NCI-H748 treated with DMSO at 0.1 percent for 48 hours (cell line): ENCODE measurements around the gene SLC12A5.
"Not testable (repeated sequence)": the region's sequence is repeated elsewhere in the genome, so short reads cannot be mapped to it uniquely, and the experiment has no call there.

Experiments
- DNase-seq: peaks from one replicate; lab custom pipeline; 2025; lab: John Stamatoyannopoulos, UW

The SLC12A5 gene

GRCh38 chr20:46081074-46081473, 52.1 kb downstream of the SLC12A5 start:
- no peak for DNase-seq

- DNase-seq = no peak
These were observed 54.1 kb downstream of the SLC12A5 start for GRCh38 chr20:46083101-46083500.

DNA sequence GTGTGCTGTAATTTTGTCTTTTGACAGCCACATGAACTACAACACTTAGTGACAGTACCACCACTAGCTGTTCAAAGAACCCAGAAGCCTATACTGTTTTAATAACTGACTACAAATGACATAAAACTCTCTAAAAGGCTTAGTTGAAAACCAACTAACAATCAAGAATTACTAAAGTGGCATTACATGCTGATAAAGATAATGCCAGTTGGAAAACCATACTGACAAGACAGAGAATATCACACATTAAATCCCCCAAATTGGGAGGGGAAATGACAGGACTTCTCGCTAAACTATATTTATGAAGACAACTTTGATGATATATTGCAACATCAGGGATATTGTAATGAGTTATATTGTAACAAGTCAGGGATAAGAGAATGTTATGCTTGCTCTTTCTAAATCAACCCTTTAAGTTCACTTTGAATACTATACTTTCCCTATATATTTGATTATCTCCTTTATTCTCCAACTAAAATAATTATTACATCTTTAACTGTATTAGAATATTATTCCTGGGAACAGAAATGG, 54.6 kb downstream of the SLC12A5 start:
- DNase-seq = no peak

- DNase-seq = no peak
These were observed 55.8 kb downstream of the SLC12A5 start for GRCh38 chr20:46084805-46085178.

- DNase-seq = peak; percentile 79
These were observed 56.3 kb downstream of the SLC12A5 start for GRCh38 chr20:46085179-46085851.

DNA sequence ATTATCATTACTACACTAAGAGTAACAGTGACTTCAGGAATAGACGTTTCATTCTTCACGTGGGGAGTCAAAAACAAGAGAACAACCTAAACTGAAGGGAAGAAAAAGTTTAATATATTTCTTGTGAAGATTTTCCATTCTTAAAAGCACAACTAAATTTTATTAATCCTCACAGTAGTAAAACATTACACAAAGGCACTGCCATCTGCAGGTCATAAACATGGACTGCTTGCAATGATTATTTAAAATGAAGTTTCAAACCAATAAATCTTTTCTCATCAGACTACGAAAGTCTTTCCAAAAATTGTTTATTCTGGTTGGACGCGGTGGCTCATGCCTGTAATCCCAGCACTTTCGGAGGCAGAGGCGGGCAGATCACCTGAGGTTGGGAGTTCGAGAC, 58.1 kb downstream of the SLC12A5 start:
- DNase-seq = no peak

- no peak for DNase-seq
These were observed 59.6 kb downstream of the SLC12A5 start for GRCh38 chr20:46088409-46089166.

DNA sequence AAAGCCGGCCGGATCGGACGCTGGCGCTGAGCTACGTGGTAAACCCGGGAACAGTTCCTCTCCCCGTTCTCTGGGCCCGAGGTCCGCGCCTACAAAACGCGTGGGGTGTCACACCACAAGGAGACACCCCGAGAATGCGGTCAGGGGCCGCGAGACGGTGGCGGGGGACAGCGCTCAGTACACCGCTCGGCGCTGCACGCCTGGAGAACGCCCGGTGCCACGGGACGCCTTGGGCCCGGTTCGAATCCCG, 60.1 kb downstream of the SLC12A5 start:
- DNase-seq = no peak

DNA sequence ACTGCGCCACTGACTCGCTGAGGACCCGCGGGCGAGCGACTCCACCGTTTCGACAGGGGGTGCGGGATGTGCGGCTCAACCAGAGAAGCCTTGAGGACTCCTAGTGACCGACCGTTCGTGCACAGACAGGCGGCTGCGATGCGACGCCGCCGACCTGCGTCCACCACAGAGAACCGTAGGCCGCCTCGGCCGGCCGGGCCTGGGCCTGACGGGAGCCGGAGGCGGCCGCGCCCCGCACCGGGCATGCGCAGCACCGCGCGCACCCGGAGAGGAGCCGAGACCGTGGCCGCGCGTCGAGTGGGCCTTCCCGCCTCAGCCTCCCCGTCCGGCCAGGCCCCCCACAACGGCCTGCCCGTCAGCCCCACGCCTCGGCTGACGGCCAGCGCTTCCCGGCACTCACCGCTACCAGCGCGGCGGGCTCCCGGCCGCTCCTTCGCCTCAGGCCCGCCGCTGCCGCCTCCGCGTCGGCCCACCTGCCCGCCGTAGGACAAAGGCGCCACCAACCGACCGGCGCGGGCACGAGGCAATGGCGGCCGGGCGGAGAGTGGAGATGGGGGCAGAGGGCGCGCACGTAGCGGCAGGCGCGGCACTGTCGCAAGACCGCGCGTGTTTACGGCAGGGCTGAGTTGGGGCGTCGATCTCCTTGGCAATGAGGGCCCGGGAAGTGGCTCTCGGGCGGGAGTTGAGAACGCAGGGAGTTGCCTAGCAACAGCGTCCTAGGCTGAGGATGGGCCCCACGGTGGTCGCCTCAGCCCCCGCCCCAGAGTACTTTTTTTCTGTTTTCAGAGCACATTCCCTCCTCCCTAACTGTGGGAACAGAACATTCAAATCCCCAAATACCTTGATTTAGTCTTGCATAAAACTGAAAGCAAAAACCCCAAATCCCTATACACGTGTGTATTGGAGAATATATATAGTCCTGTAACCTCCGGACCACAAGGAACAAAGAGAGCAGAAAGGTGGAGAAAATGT, 60.7 kb downstream of the SLC12A5 start, which contains the start of gene NCOA5:
Gene NCOA5 (minus strand): TSS at position 546 of the 972 bp plus-strand sequence. CDS start 10,538 bp downstream, outside the sequence.
- DNase-seq = peak; percentile 85

GRCh38 chr20:46091622-46092535, 62.9 kb downstream of the SLC12A5 start:
- not testable (repeated sequence) for DNase-seq

GRCh38 chr20:46093531-46093930, 64.5 kb downstream of the SLC12A5 start:
- no peak for DNase-seq

- no peak for DNase-seq
These were observed 70.7 kb downstream of the SLC12A5 start for GRCh38 chr20:46099491-46100287.

GRCh38 chr20:46100444-46100843, 71.4 kb downstream of the SLC12A5 start:
- DNase-seq = not testable (repeated sequence)

- no peak for DNase-seq
These were observed 72.0 kb downstream of the SLC12A5 start for GRCh38 chr20:46100988-46101387.

DNA sequence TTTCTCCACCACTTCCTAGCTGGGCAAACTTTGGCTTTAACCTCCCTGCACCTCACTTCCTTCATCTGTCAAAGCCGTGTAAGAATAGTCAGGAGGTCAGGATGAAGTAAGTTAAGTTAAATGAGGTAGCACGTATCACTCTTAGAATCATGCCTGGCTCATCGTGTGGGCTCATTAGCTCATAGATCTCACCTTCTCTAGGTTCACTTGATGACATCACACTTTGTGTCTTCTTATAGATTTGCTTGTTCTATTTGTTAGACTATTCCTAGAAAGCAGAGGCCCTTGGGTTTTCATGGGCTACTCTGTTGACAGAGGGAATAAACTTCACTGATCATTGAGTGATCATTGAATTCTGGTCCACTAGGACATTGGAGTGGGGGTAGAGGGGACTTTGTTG, 72.9 kb downstream of the SLC12A5 start:
- no peak for DNase-seq

DNA sequence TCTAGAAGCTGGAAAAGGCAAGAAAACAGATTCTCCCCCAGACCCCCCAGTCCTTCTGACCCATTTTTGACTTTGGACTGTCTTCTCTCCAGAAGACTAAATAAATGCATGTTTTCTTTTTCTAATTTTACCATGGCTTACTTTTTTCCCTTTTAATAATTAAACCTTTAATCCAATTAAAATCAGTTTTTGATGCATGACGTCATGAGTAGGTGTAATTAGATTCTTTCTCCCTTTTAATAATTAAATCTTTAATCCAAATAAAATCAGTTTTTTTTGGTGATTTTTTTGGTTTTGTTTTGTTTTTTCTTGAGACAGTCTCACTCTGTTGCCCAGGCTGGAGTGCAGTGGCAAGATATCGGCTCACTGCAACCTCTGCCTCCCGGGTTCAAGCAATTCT, 73.9 kb downstream of the SLC12A5 start:
- DNase-seq = no peak

DNA sequence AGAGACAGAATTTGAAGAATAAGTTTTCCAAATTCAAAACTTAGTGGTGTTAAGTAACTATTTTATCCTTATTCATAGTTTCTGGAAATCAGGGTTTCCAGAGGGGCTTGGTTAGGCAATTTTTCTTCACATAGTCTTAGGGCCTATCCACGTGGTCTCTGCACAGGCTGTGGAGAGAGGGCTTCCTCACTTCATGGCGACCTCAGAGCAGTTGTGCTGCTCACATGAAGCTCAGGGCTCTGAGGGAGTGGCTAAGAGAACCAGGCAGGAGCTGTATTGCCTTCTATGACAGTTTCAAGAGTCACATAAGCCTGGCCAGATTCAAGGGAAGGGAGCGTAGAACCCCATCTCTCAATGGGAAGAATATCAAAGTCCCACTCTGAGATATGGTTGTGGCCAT, 75.2 kb downstream of the SLC12A5 start:
- no peak for DNase-seq

DNA sequence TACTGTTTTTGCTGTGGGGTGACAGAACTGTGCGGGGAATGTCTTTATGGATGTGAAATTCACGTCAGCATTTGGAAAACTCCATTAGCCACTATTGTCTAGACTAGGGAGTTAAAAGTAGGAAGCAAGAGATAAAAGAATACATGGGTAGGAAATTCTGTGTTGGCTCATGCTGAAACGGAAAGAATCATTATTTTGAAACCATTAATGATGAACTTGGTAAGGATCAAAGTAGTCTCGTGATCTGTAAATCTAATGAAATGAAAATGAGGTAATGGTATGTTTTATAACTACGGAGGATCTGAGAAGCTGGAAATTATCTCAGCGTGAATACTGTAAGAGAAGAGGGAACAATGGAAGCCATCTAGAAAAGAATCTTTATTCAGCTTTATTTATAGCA, 78.0 kb downstream of the SLC12A5 start:
- DNase-seq = no peak

DNA sequence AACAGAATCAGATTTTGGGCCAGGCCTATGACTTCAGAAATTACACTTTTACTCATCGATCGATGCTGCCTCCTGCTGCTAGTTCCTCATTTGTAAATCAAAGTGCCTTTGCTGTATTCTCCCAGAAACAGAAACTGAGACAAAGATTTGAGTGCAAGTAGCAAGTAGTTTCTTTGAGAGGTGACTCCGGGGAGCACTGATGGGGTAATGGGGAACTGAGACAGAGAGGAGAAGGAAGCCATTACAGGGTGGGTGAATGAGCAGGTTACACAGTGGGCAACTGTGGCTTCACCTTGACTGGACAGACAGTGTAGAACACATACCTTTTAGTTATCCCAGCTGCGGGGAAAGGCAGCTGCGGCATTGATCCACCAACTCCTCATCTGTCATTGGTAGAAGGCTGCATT, 79.4 kb downstream of the SLC12A5 start:
- DNase-seq = no peak

- no peak for DNase-seq
These were observed 80.0 kb downstream of the SLC12A5 start for GRCh38 chr20:46108976-46109375.
